OCI-LY7 (cell line): Measurements from ENCODE around the gene ANXA7. TPM values are rescaled to one million over a fixed set of nuclear protein-coding genes. Genes with fewer than 3 reads are reported as not detected.

ENCODE experiments used
- BruUV-seq: library from RNA; stranded (reverse); fragments of 400-500 nt; replicated peaks from 2 replicates; lab custom pipeline; 2021; lab: Mats Ljungman, UMichigan
- CTCF ChIA-PET: fragments of 300-600 bp; sonication (Branson Sonifier 250); formaldehyde crosslinking; loops from one replicate; lab custom pipeline; 2022; ENCODE audit warnings: antibody characterized with exemption; ENCODE audit not compliant: unreplicated experiment; lab: Charles Lee
- POLR2A ChIA-PET: fragments of 300-600 bp; sonication (Branson Sonifier 250); formaldehyde crosslinking; loops from one replicate; lab custom pipeline; 2022; ENCODE audit warnings: antibody characterized with exemption; lab: Charles Lee
- DNase-seq: peaks from one replicate; pipeline ENCODE4 v3.0.0-alpha.2; 2015; ENCODE audit warnings: low spot score
- H2AFZ ChIP-seq: fragments of 200-600 bp; sonication (generic), shearing (Covaris generic); 2 replicates; pipeline ENCODE4 v1.6.1; 2014; ENCODE audit warnings: mild to moderate bottlenecking, antibody characterized with exemption, low read length, moderate library complexity
- H3K27ac ChIP-seq: fragments of 200-600 bp; sonication (generic); 2 replicates; pipeline ENCODE4 v1.5.1; 2014; ENCODE audit warnings: mixed run types, low read depth, mild to moderate bottlenecking, moderate library complexity, low read length, inconsistent platforms; ENCODE audit not compliant: poor library complexity, severe bottlenecking
- H3K36me3 ChIP-seq: fragments of 200-600 bp; sonication (generic); 2 replicates; pipeline ENCODE4 v1.6.1; 2014; ENCODE audit warnings: mild to moderate bottlenecking, antibody characterized with exemption, low read length, moderate library complexity, mixed read lengths; ENCODE audit not compliant: insufficient read depth
- H3K4me1 ChIP-seq: fragments of 200-600 bp; sonication (generic); 2 replicates; pipeline ENCODE4 v1.5.1; 2014; ENCODE audit warnings: mild to moderate bottlenecking, low read length; ENCODE audit not compliant: insufficient read depth, poor library complexity, severe bottlenecking
- H3K4me2 ChIP-seq: fragments of 200-600 bp; sonication (generic); 2 replicates; pipeline ENCODE4 v1.6.1; 2014; ENCODE audit warnings: mild to moderate bottlenecking, low read length
- H3K4me3 ChIP-seq: fragments of 200-600 bp; sonication (generic); 2 replicates; pipeline ENCODE4 v1.5.1; 2014; ENCODE audit warnings: mild to moderate bottlenecking, low read depth, low read length; ENCODE audit not compliant: poor library complexity, severe bottlenecking
- H3K79me2 ChIP-seq: fragments of 200-600 bp; sonication (generic); 2 replicates; pipeline ENCODE4 v1.6.1; 2016; ENCODE audit warnings: low read depth, mild to moderate bottlenecking, low read length, moderate library complexity, mixed read lengths; ENCODE audit not compliant: insufficient read depth
- H3K9me2 ChIP-seq: fragments of 200-600 bp; sonication (generic); 2 replicates; pipeline ENCODE4 v1.6.1; 2016; ENCODE audit warnings: mild to moderate bottlenecking, low read length, mixed read lengths; ENCODE audit not compliant: insufficient read depth
- H3K9me3 ChIP-seq: fragments of 200-600 bp; sonication (generic); 2 replicates; pipeline ENCODE4 v1.6.1; 2014; ENCODE audit warnings: mild to moderate bottlenecking, mixed run types, low read length, mixed read lengths
- H4K20me1 ChIP-seq: fragments of 200-600 bp; sonication (generic); 2 replicates; pipeline ENCODE4 v1.6.1; 2014; ENCODE audit warnings: mild to moderate bottlenecking, antibody characterized with exemption, low read length, moderate library complexity, mixed read lengths; ENCODE audit not compliant: insufficient read depth
- EZH2phosphoT487 ChIP-seq: fragments of 200-600 bp; sonication (generic); IDR thresholded peaks from 2 replicates; pipeline ENCODE4 v1.6.1; 2018; ENCODE audit warnings: low read depth, borderline replicate concordance, mild to moderate bottlenecking, mixed run types, antibody characterized with exemption, low read length, moderate library complexity, mixed read lengths
- intact Hi-C: fragments of 100-400 bp; cut with micrococcal nuclease; formaldehyde crosslinking; loops from one replicate; pipeline ENCODE4 v1.10.0; 2022; ENCODE audit not compliant: unreplicated experiment
- total RNA-seq, 2 experiments: library from RNA; depleted of rRNA in 1 of 2; stranded (reverse); fragments of >200 nt in 1 of 2; shearing (Covaris generic) in 1 of 2; gene quantifications; 2 replicates each; pipeline ENCODE4 v1.2.3, GENCODE V29; 2014 to 2022
- TF ChIP-seq, protein P1 (sequence below): fragments of 200-600 bp; sonication (generic); conservative IDR thresholded peaks from 2 replicates; pipeline ENCODE4 v1.5.1; 2014; ENCODE audit warnings: mild to moderate bottlenecking, antibody characterized with exemption, low read length, moderate library complexity, mixed read lengths

The ANXA7 gene
- total RNA-seq, 2 experiments from 2014 or later = 52.0 to 86.6 TPM

DNA sequence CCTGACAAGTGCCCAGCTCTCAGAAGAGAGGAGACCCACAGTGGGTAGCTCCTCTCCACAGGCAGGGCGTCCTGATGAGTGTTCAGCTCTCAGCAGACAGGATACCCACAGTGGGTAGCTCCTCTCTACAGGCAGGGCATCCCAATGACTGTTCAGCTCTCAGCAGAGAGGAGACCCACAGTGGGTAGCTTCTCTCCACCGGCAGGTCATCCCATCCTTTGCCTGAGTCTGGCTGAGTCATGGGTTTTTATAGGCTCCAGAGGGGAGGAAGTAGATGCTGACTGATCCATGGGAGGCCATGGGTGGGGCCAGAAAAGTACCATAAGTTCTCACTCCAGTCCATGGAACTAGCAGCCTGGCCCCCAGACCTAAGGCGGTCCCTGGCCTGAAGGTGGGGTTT lies 73.7 kb downstream of the ANXA7 start:
- Histone ChIP-seq H3K36me3 (no peaks in the 10 kb centered on the region), H3K4me3 (no peak overlapping the region), H3K79me2 (no peaks in the 10 kb centered on the region), H3K9me2 (no peaks in the 10 kb centered on the region), H3K9me3 (no peaks in the 10 kb centered on the region), H4K20me1 (no peaks in the 10 kb centered on the region), H3K4me2 (no peak overlapping the region), H3K27ac (no peak overlapping the region), H2AFZ (no peak overlapping the region), H3K4me1 (no peaks in the 10 kb centered on the region)
- ChIA-PET POLR2A (no interaction called here), CTCF (no interaction called here)
- intact Hi-C loops = no loop called here
- TF ChIP-seq, protein P1, sequence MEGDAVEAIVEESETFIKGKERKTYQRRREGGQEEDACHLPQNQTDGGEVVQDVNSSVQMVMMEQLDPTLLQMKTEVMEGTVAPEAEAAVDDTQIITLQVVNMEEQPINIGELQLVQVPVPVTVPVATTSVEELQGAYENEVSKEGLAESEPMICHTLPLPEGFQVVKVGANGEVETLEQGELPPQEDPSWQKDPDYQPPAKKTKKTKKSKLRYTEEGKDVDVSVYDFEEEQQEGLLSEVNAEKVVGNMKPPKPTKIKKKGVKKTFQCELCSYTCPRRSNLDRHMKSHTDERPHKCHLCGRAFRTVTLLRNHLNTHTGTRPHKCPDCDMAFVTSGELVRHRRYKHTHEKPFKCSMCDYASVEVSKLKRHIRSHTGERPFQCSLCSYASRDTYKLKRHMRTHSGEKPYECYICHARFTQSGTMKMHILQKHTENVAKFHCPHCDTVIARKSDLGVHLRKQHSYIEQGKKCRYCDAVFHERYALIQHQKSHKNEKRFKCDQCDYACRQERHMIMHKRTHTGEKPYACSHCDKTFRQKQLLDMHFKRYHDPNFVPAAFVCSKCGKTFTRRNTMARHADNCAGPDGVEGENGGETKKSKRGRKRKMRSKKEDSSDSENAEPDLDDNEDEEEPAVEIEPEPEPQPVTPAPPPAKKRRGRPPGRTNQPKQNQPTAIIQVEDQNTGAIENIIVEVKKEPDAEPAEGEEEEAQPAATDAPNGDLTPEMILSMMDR = no peak
- no peak for TF ChIP-seq EZH2phosphoT487
- no peak for DNase-seq
- no TSS peak for BruUV-seq

DNA sequence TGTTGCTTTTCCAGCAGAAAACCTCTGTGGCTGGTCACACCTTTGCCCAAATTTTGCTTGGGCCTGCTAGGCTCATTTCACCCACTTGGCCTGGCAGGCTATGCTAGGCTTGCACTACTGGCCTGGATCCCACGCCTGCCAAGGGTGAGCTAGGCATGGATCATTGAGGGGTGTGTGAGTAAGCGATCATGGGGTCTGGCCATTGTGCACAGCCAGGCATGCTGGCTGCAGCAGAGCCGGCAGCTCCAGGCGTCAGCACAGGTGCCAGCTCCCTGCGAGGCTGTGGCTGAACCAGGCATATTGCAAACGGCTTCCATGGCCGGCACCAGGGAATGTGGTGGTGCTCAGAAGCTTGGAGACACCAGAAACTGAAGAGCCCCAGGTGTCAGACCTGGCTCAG lies 74.4 kb downstream of the ANXA7 start:
- ChIA-PET CTCF (no interaction called here), POLR2A (no interaction called here)
- Histone ChIP-seq H3K36me3 (no peaks in the 10 kb centered on the region), H3K9me3 (no peaks in the 10 kb centered on the region), H2AFZ (no peak overlapping the region), H3K4me2 (no peak overlapping the region), H3K9me2 (no peaks in the 10 kb centered on the region), H3K27ac (no peak overlapping the region), H3K79me2 (no peaks in the 10 kb centered on the region), H3K4me1 (no peaks in the 10 kb centered on the region), H3K4me3 (no peak overlapping the region), H4K20me1 (no peaks in the 10 kb centered on the region)
- no TSS peak for BruUV-seq
- TF ChIP-seq, protein P1 = no peak
- TF ChIP-seq EZH2phosphoT487 = no peak
- no peak for DNase-seq
- intact Hi-C loops = no loop called here

DNA sequence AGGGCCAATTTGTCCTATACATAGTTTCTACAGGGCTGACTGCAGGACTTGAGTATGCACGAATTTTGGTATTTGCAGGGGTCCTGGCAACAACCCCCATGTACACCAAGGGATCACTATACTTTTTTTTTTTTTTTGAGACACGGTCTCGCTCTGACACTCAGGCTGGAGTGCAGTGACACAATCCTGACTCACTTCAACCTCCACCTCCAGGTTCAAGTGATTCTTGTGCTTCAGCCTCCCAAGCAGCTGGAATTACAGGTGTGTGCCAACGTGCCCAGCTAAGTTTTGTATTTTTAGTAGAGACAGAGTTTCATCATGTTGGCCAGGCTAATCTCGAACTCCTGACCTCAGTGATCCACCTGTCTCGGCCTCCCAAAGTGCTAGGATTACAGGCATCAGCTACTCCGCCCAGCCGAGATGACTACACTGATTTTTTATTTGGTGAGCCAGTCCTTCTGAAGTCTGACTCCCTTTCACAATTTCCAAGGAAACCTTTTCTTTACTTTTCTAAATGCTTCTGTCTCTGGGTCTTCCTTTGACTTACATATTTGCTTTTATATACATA lies 75.0 kb downstream of the ANXA7 start:
- H3K79me2 ChIP-seq = no peaks in the 10 kb centered on the region
- no peak overlapping the region for H3K4me3 ChIP-seq
- CTCF ChIA-PET = no interaction called here
- no peaks in the 10 kb centered on the region for H4K20me1 ChIP-seq
- no peak for DNase-seq
- no peaks in the 10 kb centered on the region for H3K9me3 ChIP-seq
- H3K27ac ChIP-seq = no peak overlapping the region
- POLR2A ChIA-PET = no interaction called here
- no peak overlapping the region for H2AFZ ChIP-seq
- H3K4me1 ChIP-seq = no peaks in the 10 kb centered on the region
- no peaks in the 10 kb centered on the region for H3K36me3 ChIP-seq
- no TSS peak for BruUV-seq
- TF ChIP-seq EZH2phosphoT487 = no peak
- TF ChIP-seq, protein P1 = no peak
- H3K9me2 ChIP-seq = no peaks in the 10 kb centered on the region
- H3K4me2 ChIP-seq = no peak overlapping the region
- intact Hi-C loops = no loop called here
